ENCODE data around the gene OR8G5.

Gene OR8G5

DNA sequence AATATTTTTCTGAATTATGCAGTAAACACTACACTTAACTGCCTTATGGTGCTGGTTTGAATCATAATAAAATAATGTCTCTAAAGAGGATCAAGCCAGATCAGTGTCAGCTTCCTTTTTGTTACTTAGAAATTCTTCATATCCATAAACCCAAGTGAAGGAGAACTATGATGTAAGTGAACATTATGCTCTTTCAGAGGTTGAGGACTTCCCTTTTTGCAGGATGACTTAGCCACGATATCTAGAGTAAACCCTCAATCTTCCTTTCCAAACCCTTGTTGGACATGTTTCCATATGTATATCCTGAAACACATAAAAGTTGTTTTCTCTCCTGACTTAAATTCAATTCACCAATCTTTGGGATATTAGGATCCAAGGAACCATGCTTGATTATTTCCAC lies 38.5 kb downstream of the OR8G5 start:
- DNase-seq (ENCODE audit: low spot score): no peak

DNA sequence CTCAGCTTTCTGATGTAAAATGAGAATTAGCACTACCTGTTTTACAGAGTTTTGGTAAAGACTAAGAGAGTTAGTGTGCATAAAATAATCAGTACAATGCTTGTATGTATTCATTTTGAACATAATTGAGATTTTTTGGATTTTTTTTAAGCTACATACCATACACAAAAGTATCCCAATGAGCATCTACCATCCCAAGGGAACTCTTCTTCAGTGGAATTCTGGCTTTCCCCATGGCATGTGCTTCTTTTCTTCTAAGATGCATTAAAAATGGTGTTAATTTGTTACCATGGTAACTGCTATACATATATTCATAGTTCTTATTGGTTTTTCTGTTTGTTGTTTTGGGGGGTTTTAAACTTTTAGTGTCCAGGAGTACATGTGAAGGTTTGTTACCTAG lies 39.8 kb downstream of the OR8G5 start:
- DNase-seq (ENCODE audit: low spot score): no peak

- no peak for DNase-seq (ENCODE audit: low spot score)
These were observed 41.7 kb downstream of the OR8G5 start for GRCh38 chr11:124297921-124298320.

GRCh38 chr11:124301548-124301947 lies 45.4 kb downstream of the OR8G5 start:
- DNase-seq (ENCODE audit: low spot score): peak; percentile 5

DNA sequence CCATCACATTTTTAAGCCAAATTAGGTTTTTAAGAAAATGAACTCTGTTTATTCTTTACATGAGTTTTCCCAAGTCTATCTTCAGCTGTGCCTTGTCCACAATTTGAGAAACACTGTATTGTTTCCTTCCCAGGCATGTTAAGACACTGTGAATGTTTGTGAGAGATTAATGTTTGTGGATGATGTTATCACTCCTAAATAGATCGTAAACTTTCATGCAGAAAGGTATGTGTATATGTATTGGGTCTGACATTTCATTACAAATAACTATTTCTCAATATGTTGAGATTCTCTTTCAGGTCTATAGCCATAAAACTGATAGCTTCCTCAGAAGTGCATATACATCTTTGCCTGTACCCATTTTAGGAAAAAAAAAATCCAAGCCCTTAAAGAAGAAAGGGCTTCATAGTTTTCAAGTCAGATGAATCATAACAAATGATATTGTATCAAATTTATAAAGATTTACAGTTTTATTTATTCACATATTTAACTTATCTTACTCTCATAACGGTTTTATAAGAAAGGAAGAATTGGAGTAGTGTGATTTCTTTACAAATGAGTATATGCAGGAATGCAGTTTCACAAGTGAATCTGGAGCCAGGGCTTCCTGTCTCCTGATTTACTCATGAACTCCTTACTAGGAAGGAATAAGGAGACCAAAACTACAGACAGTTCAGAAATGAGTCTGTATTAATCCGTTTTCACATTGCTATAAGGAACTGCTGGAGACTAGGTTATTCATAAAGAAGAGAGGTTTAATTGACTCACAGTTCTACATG lies 46.4 kb downstream of the OR8G5 start:
- no peak for DNase-seq (ENCODE audit: low spot score)

GRCh38 chr11:124307093-124307492 lies 50.9 kb downstream of the OR8G5 start:
- DNase-seq (ENCODE audit: low spot score): no peak

- no peak for DNase-seq (ENCODE audit: low spot score)
These were observed 54.5 kb downstream of the OR8G5 start for GRCh38 chr11:124310721-124311120.

- no peak for DNase-seq (ENCODE audit: low spot score)
These were observed 55.1 kb downstream of the OR8G5 start for GRCh38 chr11:124311269-124311668.

GRCh38 chr11:124311670-124312069 lies 55.5 kb downstream of the OR8G5 start:
- no peak for DNase-seq (ENCODE audit: low spot score)

GRCh38 chr11:124313131-124313530 lies 57.0 kb downstream of the OR8G5 start:
- no peak for DNase-seq (ENCODE audit: low spot score)

DNA sequence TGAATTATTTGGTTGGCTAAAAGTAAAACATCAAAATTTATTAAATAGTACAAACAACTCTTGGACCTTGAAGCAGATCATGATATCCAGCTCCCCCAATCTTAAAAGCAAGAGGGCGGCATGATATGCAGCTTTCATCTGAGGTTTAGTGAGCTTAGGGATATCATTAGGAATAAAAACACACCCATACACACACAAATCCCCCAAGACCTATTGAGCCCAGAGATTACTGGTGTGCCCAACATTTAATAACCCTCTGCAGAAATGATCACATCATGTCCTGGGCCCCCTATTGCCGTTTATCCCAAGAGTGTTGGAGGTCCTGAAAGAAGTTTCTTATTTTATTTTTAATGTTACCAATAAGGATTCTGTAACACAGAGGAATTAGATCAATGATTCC lies 57.7 kb downstream of the OR8G5 start, which contains the start of gene OR8D1:
Gene OR8D1 (minus strand): TSS at position 101 of the 400 bp plus-strand sequence. CDS start 3,183 bp downstream, outside the sequence.
- DNase-seq (ENCODE audit: low spot score): no peak

DNA sequence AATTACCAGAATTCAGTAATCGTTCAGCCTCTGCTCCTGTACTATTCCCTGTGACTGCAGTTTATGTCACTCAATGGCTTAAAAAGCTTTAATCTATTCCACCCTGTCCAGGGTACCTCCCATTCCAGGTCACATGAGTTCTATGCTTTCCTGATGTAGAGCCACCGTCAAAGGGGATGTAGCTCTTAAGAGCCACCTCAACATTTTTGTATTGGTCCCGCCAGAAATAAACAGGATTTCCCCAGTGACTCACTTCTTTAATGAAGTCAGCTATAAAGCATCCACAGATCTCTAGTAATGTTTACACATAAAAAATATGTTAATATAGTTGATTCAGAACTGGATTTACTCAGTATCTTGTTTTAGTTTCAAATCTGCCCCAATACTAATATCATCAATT lies 58.9 kb downstream of the OR8G5 start:
- no peak for DNase-seq (ENCODE audit: low spot score)

Measured in Ammon's horn (tissue), 1 donor.